Activated CD8-positive, alpha-beta memory T cell treated with anti-CD3 and anti-CD28 coated beads for 48 hours (primary cell): Measurements from ENCODE around the gene OR1L8.
"Not testable (repeated sequence)": the region's sequence is repeated elsewhere in the genome, so short reads cannot be mapped to it uniquely, and the experiment has no call there.

Experiments used
- DNase-seq, 3 experiments: peaks; one replicate each; pipeline ENCODE4 v3.0.0-alpha.2; 2020; ENCODE audit warnings: low read depth in 2 of 3, low spot score in 2 of 3

OR1L8 gene

GRCh38 chr9:122583284-122583683, at the start of gene OR1L8:
TSS of gene OR1L8 (minus strand) at chr9:122583384. CDS start at chr9:122568477, 14,907 bp downstream.
- not testable (repeated sequence) for DNase-seq

GRCh38 chr9:122619996-122620395, 36.8 kb upstream of the OR1L8 start:
- no peak for DNase-seq

- no peak for DNase-seq
Observed at GRCh38 chr9:122614362-122614761, 31.2 kb upstream of the OR1L8 start, which contains the start of gene OR1Q1. TSS of gene OR1Q1 (plus strand) at chr9:122614738. CDS start at chr9:122614738, 0 bp downstream.

- no peak for DNase-seq
Observed at GRCh38 chr9:122609804-122610203, 26.6 kb upstream of the OR1L8 start.

- DNase-seq = no peak
Observed at GRCh38 chr9:122606587-122606986, 23.4 kb upstream of the OR1L8 start.

- DNase-seq = no peak
Observed at GRCh38 chr9:122605691-122606090, 22.5 kb upstream of the OR1L8 start.

GRCh38 chr9:122580360-122580759, 2.8 kb downstream of the OR1L8 start:
- no peak for DNase-seq

- DNase-seq = no peak
Observed at GRCh38 chr9:122579874-122580273, 3.3 kb downstream of the OR1L8 start.

- no peak for DNase-seq
Observed at GRCh38 chr9:122572456-122572855, 10.7 kb downstream of the OR1L8 start.

- DNase-seq = no peak
Observed at GRCh38 chr9:122567901-122568300, 15.3 kb downstream of the OR1L8 start.

- DNase-seq = peak in 2 of 3 experiments; percentile 4 to 18
Observed at GRCh38 chr9:122562134-122562760, 20.9 kb downstream of the OR1L8 start.

- no peak for DNase-seq
Observed at GRCh38 chr9:122561446-122561845, 21.7 kb downstream of the OR1L8 start.

- DNase-seq = no peak
Observed at GRCh38 chr9:122552812-122553211, 30.4 kb downstream of the OR1L8 start, which contains the start of gene OR1N2. TSS of gene OR1N2 (plus strand) at chr9:122553112. CDS start at chr9:122553212, 100 bp downstream.

GRCh38 chr9:122551371-122551770, 31.8 kb downstream of the OR1L8 start:
- DNase-seq = no peak

GRCh38 chr9:122546196-122546595, 37.0 kb downstream of the OR1L8 start:
- DNase-seq = no peak

- DNase-seq = no peak
Observed at GRCh38 chr9:122538757-122539156, 44.4 kb downstream of the OR1L8 start.

GRCh38 chr9:122537066-122537465, 46.1 kb downstream of the OR1L8 start:
- not testable (repeated sequence) for DNase-seq

GRCh38 chr9:122536134-122536533, 47.0 kb downstream of the OR1L8 start:
- DNase-seq = no peak

GRCh38 chr9:122531157-122531556, 52.0 kb downstream of the OR1L8 start:
- DNase-seq = not testable (repeated sequence)

- no peak for DNase-seq
Observed at GRCh38 chr9:122527193-122527592, 56.0 kb downstream of the OR1L8 start, which contains the start of gene OR1N1. TSS of gene OR1N1 (minus strand) at chr9:122527293. CDS start at chr9:122527293, 0 bp downstream.

- peak in 1 of 3 experiments; percentile 0 for DNase-seq
Observed at GRCh38 chr9:122526602-122527001, 56.6 kb downstream of the OR1L8 start.

- no peak for DNase-seq
Observed at GRCh38 chr9:122519376-122519775, 63.8 kb downstream of the OR1L8 start.

- no peak for DNase-seq
Observed at GRCh38 chr9:122518841-122519240, 64.3 kb downstream of the OR1L8 start, which contains the start of gene OR1J4. TSS of gene OR1J4 (plus strand) at chr9:122519141. CDS start at chr9:122519141, 0 bp downstream.
